ENCODE data around the gene DBET.
"Not testable (repeated sequence)": the region's sequence is repeated elsewhere in the genome, so short reads cannot be mapped to it uniquely, and the experiment has no call there.

DBET gene

DNA sequence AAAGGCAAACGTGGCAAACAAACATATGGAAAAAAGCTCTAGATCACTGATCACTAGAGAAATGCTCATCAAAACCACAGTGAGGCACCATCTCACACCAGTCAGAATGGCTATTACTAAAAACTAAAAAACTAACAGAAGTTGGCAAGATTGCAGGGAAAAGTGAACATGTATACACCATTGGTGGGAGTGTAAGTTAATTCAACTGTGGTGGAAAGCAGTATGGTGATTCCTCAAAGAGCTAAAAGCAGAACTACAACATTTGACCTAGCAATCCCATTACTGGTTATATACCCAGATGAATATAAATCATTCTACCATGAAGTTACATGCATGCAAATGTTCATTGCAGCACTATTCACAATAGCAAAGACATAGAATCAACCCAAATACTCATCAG lies 29.7 kb downstream of the DBET start:
- H3K27me3 ChIP-seq (ENCODE audit: control insufficient read depth, insufficient read depth, low read length); H3K4me3 ChIP-seq (ENCODE audit: low read depth, low read length); H3K9me3 ChIP-seq (ENCODE audit: control insufficient read depth, insufficient read depth, low read length); H3K9ac ChIP-seq (ENCODE audit: low read depth, low read length); H3K4me1 ChIP-seq (ENCODE audit: control insufficient read depth, insufficient read depth, low read length); H3K36me3 ChIP-seq (ENCODE audit: control insufficient read depth, insufficient read depth, low read length): not testable (repeated sequence)

DNA sequence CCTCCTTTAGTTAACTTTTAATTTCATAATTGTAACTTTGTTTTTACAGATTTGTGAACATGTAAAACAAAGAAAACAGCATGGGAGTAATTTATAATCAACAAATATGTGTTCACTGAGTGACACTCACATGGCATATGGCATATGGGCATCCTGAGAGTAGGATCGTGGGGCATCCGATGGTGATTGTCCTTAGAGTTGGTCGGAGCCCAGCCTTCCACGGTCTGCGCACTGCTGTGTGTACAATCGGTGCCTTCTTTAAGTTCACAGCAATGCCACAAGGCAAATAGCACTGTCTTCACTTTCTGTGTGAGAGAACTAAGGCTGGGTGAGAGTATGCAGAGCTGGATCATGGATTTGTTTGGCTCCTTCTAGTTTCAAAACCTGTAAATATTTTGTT lies 31.0 kb downstream of the DBET start:
- not testable (repeated sequence) for H3K4me1 ChIP-seq (ENCODE audit: control insufficient read depth, insufficient read depth, low read length); H3K36me3 ChIP-seq (ENCODE audit: control insufficient read depth, insufficient read depth, low read length); H3K27me3 ChIP-seq (ENCODE audit: control insufficient read depth, insufficient read depth, low read length); H3K9me3 ChIP-seq (ENCODE audit: control insufficient read depth, insufficient read depth, low read length); H3K4me3 ChIP-seq (ENCODE audit: low read depth, low read length); H3K9ac ChIP-seq (ENCODE audit: low read depth, low read length)

DNA sequence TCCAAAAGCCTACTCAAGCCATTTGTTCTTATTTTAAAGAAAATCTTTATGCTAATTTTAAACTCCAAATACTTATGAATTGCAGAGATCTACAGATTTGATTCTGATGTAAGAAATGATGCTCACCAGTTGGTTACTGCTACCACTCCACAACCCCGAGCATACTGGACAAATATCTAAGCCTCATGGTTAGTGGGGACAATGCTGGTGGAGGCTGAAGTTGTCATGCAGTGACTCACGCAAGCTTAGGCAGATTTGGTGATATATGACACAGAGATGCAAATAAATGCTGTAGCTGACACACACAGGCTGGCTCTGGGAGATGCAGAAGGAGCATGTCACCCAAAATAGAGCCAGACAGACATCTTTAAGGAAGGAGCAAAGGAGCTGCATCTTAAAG lies 35.3 kb downstream of the DBET start:
- H3K27me3 ChIP-seq (ENCODE audit: control insufficient read depth, insufficient read depth, low read length); H3K36me3 ChIP-seq (ENCODE audit: control insufficient read depth, insufficient read depth, low read length); H3K4me1 ChIP-seq (ENCODE audit: control insufficient read depth, insufficient read depth, low read length); H3K9ac ChIP-seq (ENCODE audit: low read depth, low read length); H3K4me3 ChIP-seq (ENCODE audit: low read depth, low read length); H3K9me3 ChIP-seq (ENCODE audit: control insufficient read depth, insufficient read depth, low read length): not testable (repeated sequence)

DNA sequence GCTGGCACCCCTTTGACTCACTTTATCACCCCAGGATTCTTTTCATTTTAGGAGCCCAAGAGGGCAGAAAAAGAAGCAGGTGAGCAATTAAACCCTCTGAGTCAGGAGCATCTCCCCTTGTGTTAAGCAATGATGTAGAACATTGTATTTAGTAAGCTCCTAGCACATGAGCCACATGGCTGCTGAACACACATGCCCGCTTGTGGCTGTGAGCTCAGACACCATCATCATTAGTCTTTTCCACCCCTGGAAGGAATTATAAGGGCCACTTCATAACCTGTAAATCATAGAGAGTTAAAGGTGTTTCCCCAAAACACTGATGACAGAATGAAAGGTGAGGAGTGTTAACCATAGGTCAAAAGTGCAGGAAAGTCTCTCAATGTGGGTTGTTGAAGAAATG lies 37.2 kb downstream of the DBET start:
- H3K9me3 ChIP-seq (ENCODE audit: control insufficient read depth, insufficient read depth, low read length); H3K36me3 ChIP-seq (ENCODE audit: control insufficient read depth, insufficient read depth, low read length); H3K9ac ChIP-seq (ENCODE audit: low read depth, low read length); H3K4me1 ChIP-seq (ENCODE audit: control insufficient read depth, insufficient read depth, low read length); H3K27me3 ChIP-seq (ENCODE audit: control insufficient read depth, insufficient read depth, low read length); H3K4me3 ChIP-seq (ENCODE audit: low read depth, low read length): not testable (repeated sequence)

DNA sequence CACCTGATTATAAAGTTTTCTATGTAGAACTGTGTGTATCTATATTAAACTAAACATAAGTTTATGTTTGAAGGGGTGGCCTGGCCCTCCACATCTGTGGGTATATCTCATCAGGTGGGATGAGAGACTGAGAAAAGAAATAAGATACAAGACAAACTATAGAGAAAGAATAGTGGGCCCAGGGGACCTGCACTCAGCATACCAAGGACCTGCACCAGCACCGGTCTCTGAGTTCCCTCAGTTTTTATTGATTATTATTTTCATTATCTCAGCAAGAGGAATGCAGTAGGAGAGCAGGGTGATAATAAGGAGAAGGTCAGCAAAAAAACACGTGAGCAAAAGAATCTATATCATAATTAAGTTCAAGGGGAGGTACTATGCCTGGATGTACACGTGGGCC lies 41.9 kb downstream of the DBET start:
- H3K4me1 ChIP-seq (ENCODE audit: control insufficient read depth, insufficient read depth, low read length); H3K4me3 ChIP-seq (ENCODE audit: low read depth, low read length); H3K36me3 ChIP-seq (ENCODE audit: control insufficient read depth, insufficient read depth, low read length); H3K27me3 ChIP-seq (ENCODE audit: control insufficient read depth, insufficient read depth, low read length); H3K9ac ChIP-seq (ENCODE audit: low read depth, low read length): not testable (repeated sequence)
- peaks cover 50% of the 10 kb centered on the region for H3K9me3 ChIP-seq (ENCODE audit: control insufficient read depth, insufficient read depth, low read length)

DNA sequence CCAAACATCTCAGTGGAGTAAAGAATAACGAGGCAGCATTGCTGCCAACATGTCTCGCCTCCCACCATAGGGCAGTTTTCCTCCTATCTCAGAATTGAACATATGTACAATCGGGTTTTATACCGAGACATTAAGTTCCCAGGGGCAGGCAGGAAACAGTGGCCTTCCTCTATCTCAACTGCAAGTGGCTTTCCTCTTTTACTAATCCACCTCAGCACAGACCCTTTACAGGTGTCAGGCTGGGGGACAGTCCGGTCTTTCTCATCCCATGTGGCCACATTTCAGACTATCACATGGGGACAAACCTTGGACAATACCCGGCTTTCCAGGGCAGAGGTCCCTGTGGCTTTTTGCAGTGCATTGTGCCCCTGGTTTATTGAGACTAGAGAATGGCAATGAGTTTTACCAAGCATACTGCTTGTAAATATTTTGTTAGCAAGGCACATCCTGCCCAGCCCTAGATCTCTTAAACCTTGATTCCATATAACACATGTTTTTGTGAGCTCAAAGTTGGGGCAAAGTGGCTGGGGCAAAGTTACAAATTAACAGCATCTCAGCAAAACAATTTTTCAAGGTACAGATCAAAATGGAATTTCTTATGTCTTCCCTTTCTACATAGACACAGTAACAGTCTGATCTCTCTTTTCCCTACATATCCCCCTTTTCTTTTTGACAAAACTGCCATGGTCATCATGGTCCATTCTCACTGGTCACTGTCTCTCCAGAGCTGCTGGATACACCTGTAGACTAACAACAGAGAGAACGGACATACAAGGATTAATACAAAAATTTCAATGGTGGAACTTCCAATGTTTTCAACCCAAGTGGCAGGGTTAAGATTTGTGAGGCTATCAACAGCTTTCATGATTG lies 42.5 kb downstream of the DBET start:
- not testable (repeated sequence) for H3K36me3 ChIP-seq (ENCODE audit: control insufficient read depth, insufficient read depth, low read length); H3K27me3 ChIP-seq (ENCODE audit: control insufficient read depth, insufficient read depth, low read length); H3K4me3 ChIP-seq (ENCODE audit: low read depth, low read length); H3K4me1 ChIP-seq (ENCODE audit: control insufficient read depth, insufficient read depth, low read length); H3K9ac ChIP-seq (ENCODE audit: low read depth, low read length)
- H3K9me3 ChIP-seq (ENCODE audit: control insufficient read depth, insufficient read depth, low read length) = peaks cover 56% of the 10 kb centered on the region

DNA sequence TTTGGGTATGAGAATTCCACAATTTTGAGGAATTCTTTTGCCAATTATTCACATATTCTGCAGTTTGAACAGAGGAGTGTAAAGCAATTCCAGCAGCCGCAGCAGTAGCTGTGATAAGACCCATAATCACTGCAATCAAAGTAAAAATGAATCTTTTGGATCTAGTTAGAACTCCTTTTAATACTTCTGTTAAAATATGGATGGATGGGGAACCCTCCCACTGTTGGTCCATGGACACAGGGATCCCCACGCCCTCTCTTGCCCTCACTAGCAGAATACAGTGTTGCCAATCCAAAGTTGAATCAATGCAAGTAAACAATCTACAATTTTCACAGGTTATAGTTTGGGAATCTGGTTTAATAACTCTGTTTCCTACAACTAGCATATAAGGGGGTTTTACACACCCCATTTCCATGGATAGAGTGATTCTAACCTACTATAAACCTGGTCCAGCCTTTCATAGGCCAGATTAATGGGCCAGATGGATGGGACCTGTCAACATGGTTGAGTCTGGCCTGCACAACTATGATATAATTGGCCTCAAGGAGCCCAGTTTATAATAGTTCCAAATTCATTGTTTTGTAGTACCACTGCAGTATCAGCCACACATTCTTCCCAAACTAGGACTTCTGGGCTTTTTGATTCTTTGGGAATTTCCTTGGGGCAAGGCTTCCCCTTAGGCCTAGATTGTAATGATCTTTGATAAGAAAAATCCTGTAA lies 43.6 kb downstream of the DBET start:
- H3K4me3 ChIP-seq (ENCODE audit: low read depth, low read length); H3K27me3 ChIP-seq (ENCODE audit: control insufficient read depth, insufficient read depth, low read length); H3K9ac ChIP-seq (ENCODE audit: low read depth, low read length); H3K4me1 ChIP-seq (ENCODE audit: control insufficient read depth, insufficient read depth, low read length); H3K36me3 ChIP-seq (ENCODE audit: control insufficient read depth, insufficient read depth, low read length): not testable (repeated sequence)
- peaks cover 64% of the 10 kb centered on the region for H3K9me3 ChIP-seq (ENCODE audit: control insufficient read depth, insufficient read depth, low read length)

DNA sequence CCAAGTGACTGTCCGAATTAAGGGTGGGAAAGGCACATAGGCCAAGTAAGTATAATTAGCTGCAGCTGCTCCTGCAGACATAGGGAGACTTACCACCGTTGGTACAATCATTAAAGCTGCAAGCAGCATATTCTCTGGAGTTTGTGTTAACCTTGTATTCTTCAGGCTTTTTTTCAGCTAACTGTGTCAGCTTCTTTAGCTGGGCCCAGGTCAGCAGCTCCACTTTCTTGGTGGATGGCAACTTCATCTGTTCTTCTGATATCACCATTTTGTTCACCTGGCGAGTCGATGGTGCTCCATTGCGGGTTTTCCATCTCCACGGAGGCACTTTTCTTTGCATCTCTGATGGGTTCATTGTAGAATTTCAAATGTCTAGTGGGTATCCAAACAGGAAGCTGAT lies 44.5 kb downstream of the DBET start:
- H3K9ac ChIP-seq (ENCODE audit: low read depth, low read length); H3K4me3 ChIP-seq (ENCODE audit: low read depth, low read length): not testable (repeated sequence)

DNA sequence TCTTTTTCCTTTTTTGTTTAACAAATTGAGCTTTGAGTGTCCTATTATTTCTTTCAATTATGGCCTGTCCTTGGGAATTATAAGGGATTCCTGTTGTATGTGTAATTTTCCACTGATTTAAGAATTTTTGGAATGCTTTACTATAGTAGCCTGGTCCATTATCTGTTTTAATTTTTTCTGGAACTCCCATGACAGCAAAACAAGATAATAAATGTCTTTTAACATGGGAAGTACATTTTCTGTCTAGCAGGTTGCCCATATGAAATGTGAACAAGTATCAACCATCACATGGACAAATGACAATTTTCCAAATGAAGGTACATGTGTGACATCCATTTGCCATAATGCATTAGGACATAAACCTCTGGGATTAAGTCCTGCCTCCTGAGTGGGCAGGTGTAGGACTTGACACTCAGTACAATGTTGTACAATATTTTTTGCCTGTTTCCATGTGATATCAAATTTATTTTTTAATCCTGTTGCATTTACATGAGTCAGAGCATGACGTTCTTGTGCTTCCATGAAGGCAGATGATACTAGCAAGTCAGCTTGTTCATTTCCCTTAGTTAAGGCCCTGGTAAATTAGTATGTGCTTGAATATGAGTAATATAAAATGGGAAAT lies 45.2 kb downstream of the DBET start:
- H3K4me1 ChIP-seq (ENCODE audit: control insufficient read depth, insufficient read depth, low read length); H3K9ac ChIP-seq (ENCODE audit: low read depth, low read length); H3K36me3 ChIP-seq (ENCODE audit: control insufficient read depth, insufficient read depth, low read length); H3K27me3 ChIP-seq (ENCODE audit: control insufficient read depth, insufficient read depth, low read length); H3K4me3 ChIP-seq (ENCODE audit: low read depth, low read length): not testable (repeated sequence)
- H3K9me3 ChIP-seq (ENCODE audit: control insufficient read depth, insufficient read depth, low read length) = peaks cover 64% of the 10 kb centered on the region

More for the DNA sequence above, 44.5 kb downstream of the DBET start:
- not testable (repeated sequence) for H3K4me1 ChIP-seq (ENCODE audit: control insufficient read depth, insufficient read depth, low read length); H3K27me3 ChIP-seq (ENCODE audit: control insufficient read depth, insufficient read depth, low read length); H3K36me3 ChIP-seq (ENCODE audit: control insufficient read depth, insufficient read depth, low read length)
- peaks cover 64% of the 10 kb centered on the region for H3K9me3 ChIP-seq (ENCODE audit: control insufficient read depth, insufficient read depth, low read length)

DNA sequence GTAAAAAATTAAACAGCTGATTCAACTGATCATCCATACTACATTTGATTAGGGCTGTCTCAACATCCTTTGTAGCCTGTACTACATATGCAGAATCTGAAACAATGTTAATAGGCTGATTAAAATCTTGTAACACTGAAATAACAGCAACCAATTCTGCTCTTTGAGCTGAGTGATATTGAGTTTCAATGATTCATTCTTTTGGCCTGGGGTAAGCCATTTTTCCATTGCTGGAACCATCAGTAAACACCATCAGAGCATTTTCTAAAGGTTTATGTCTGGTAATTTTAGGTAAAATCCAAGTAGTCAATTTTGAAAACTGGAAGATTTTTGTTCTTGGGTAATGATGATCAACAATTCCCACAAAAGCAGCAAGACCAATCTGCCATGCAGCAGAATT lies 45.7 kb downstream of the DBET start:
- not testable (repeated sequence) for H3K27me3 ChIP-seq (ENCODE audit: control insufficient read depth, insufficient read depth, low read length); H3K9ac ChIP-seq (ENCODE audit: low read depth, low read length)

DNA sequence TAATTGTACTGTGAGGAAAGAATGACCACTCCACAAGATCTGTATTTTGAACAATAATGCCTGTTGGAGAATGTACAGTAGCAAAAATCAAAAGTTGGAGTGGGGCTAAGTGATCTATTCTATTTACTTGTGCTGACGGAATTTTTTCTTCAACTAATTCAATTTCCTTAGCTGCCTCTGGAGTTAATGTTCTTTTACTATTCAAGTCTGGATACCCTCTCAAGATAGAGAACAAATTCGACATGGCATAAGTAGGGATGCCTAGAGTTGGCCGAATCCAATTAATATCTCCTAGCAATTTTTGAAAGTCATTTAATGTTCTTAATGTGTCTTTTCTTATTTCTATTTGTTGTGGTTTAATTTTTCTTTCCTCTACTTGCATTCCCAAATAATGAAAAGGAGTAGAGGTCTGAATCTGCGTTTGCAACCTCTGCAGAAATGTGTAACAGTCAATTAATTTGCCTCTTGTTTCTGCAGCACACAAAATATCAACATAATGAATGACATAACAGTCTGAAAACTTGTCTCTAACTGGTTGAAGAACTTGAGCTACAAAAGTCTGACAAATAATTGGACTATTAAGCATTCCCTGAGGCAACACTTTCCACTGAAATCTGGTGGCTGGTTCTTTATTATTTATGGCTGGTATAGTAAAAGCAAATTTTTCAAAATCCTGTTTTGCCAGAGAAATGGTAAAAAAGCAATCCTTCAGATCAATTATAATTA lies 46.4 kb downstream of the DBET start:
- not testable (repeated sequence) for H3K9ac ChIP-seq (ENCODE audit: low read depth, low read length); H3K4me1 ChIP-seq (ENCODE audit: control insufficient read depth, insufficient read depth, low read length); H3K36me3 ChIP-seq (ENCODE audit: control insufficient read depth, insufficient read depth, low read length); H3K4me3 ChIP-seq (ENCODE audit: low read depth, low read length); H3K27me3 ChIP-seq (ENCODE audit: control insufficient read depth, insufficient read depth, low read length)
- peaks cover 64% of the 10 kb centered on the region for H3K9me3 ChIP-seq (ENCODE audit: control insufficient read depth, insufficient read depth, low read length)

More for the DNA sequence above, 45.7 kb downstream of the DBET start:
- not testable (repeated sequence) for H3K4me3 ChIP-seq (ENCODE audit: low read depth, low read length); H3K4me1 ChIP-seq (ENCODE audit: control insufficient read depth, insufficient read depth, low read length); H3K36me3 ChIP-seq (ENCODE audit: control insufficient read depth, insufficient read depth, low read length)
- H3K9me3 ChIP-seq (ENCODE audit: control insufficient read depth, insufficient read depth, low read length) = peaks cover 64% of the 10 kb centered on the region
